A673 (cell line): ENCODE measurements around the gene ZNF705A.
"Not testable (repeated sequence)": the region's sequence is repeated elsewhere in the genome, so short reads cannot be mapped to it uniquely, and the experiment has no call there.

Source experiments
- EZH2 ChIP-seq: fragments of 200-600 bp; sonication (generic); IDR thresholded peaks from 2 replicates; pipeline ENCODE4 v1.6.1; 2017; ENCODE audit warnings: borderline replicate concordance, low read depth, mild to moderate bottlenecking, mixed read lengths, antibody characterized with exemption, low read length; ENCODE audit not compliant: poor library complexity, severe bottlenecking
- TF ChIP-seq, protein P1 (sequence below): fragments of 300-800, 200-600 bp; sonication (generic); conservative IDR thresholded peaks from 2 replicates; pipeline ENCODE4 v1.5.1; 2017; ENCODE audit warnings: low read depth, mild to moderate bottlenecking, antibody characterized with exemption, low read length, moderate library complexity, mixed read lengths

DNA sequence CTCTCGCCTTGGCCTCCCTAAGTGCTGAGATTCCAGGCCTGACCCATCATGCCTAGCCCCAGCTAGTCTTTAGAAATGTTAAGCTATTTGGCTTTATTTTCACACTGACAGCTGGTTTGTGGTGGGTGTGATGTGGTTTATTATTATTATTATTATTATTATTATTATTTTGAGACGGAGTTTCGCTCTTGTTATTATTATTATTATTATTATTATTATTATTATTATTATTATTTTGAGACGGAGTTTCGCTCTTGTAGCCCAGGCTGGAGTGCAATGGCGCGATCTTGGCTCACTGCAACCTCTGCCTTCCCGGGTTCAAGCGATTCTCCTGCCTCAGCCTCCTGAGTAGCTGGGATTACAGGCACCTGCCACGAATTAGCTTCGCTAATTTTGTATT lies 71.8 kb downstream of the ZNF705A start:
- TF ChIP-seq, protein P1, sequence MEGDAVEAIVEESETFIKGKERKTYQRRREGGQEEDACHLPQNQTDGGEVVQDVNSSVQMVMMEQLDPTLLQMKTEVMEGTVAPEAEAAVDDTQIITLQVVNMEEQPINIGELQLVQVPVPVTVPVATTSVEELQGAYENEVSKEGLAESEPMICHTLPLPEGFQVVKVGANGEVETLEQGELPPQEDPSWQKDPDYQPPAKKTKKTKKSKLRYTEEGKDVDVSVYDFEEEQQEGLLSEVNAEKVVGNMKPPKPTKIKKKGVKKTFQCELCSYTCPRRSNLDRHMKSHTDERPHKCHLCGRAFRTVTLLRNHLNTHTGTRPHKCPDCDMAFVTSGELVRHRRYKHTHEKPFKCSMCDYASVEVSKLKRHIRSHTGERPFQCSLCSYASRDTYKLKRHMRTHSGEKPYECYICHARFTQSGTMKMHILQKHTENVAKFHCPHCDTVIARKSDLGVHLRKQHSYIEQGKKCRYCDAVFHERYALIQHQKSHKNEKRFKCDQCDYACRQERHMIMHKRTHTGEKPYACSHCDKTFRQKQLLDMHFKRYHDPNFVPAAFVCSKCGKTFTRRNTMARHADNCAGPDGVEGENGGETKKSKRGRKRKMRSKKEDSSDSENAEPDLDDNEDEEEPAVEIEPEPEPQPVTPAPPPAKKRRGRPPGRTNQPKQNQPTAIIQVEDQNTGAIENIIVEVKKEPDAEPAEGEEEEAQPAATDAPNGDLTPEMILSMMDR: not testable (repeated sequence)
- TF ChIP-seq EZH2: not testable (repeated sequence)
